ENCODE data around the gene P3H1. TPM values are rescaled to one million over a fixed set of nuclear protein-coding genes. Genes with fewer than 3 reads are reported as not detected.
"Not testable (repeated sequence)": the region's sequence is repeated elsewhere in the genome, so short reads cannot be mapped to it uniquely, and the experiment has no call there.

The P3H1 gene
- total and polyA plus RNA-seq, 2 experiments from 2014 or later = 51.1 to 75.1 TPM

DNA sequence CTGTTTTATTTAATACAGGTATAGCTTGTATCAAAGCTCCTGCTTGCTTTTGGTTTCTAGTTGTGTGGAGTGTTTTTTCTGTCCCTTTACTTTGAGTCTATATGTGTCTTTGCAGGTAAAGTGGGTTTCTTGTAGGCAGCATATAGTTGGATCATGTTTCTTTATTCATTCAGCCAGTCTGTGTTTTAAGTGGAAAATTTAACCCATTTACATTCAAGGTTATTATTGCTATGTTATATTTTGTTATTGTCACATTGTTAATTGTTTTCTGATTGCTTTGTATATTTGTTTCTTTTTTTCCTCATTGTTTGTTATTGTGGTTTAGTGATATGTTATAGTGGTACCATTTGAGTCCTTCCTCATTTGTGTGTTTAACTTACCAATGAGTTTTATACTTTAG is 53.5 kb downstream of the P3H1 start:
- no peaks in the 10 kb centered on the region for H3K27me3 ChIP-seq (ENCODE audit: insufficient read depth)
- Mint-ChIP-seq H3K4me1 (no peaks in the 10 kb centered on the region), H3K27ac (no peak overlapping the region), H3K27me3 (ENCODE audit: insufficient read depth, low read depth, poor library complexity) (peaks cover 2% of the 10 kb centered on the region), H3K4me3 (no peak overlapping the region), H3K9me3 (no peaks in the 10 kb centered on the region), H3K36me3 (ENCODE audit: low read depth) (peaks cover 36% of the 10 kb centered on the region)
- no peak overlapping the region for H3K4me2 ChIP-seq
- peaks cover 25% of the 10 kb centered on the region for H4K20me1 ChIP-seq (replicated peaks; ENCODE audit: insufficient read depth)
- peaks cover 5% of the 10 kb centered on the region; the same call in 1 of the 2 replicates for H3K36me3 ChIP-seq (ENCODE audit: insufficient read depth)
- H3F3A ChIP-seq (replicated peaks; ENCODE audit: low read depth) = 0 out of 2 replicates have a peak, but pooled peaks cover 9% of the 10 kb centered on the region
- H3K4me3 ChIP-seq = no peak overlapping the region
- H3K79me2 ChIP-seq (replicated peaks; ENCODE audit: insufficient read depth) = peaks cover 56% of the 10 kb centered on the region
- no peak for TF ChIP-seq EZH2 (IDR thresholded peaks at IDR 0.05; ENCODE audit: low read depth, unreplicated experiment)
- TF ChIP-seq EZH2phosphoT487 (IDR thresholded peaks at IDR 0.05; ENCODE audit: unreplicated experiment) = no peak
- TF ChIP-seq STAT1 (IDR thresholded peaks at IDR 0.05; ENCODE audit: unreplicated experiment) = no peak
- TF ChIP-seq JUNB (IDR thresholded peaks at IDR 0.05; ENCODE audit: unreplicated experiment) = no peak
- H2AFZ ChIP-seq = no peak overlapping the region
- ATAC-seq (no peak), DNase-seq (ENCODE audit: low spot score) (no peak)
- no peaks in the 10 kb centered on the region for H3K9me2 ChIP-seq (ENCODE audit: insufficient read depth)
- no peaks in the 10 kb centered on the region for H3K4me1 ChIP-seq (ENCODE audit: insufficient read depth)
- H3K27ac ChIP-seq (ENCODE audit: low read depth) = no peak overlapping the region

DNA sequence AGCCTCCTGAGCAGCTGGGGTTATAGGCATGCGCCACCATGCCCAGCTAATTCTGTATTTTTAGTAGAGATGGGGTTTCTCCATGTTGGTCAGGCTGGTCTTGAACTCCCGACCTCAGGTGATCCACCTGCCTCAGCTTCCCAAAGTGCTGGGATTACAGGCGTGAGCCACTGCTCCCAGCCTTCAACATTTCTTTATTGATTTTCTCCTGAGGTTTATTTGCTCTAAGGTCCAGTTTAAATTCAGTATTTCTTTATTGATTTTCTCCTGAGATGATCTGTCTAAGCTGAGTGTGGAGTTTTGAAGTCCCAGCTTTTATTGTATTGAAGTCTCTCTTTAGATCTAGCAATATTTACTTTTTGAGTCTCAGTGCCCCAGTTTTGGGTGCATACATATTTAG is 54.0 kb downstream of the P3H1 start:
- not testable (repeated sequence) for H3K36me3 ChIP-seq (ENCODE audit: insufficient read depth); H3K4me3 Mint-ChIP-seq; H3K27ac ChIP-seq (ENCODE audit: low read depth); H3K27ac Mint-ChIP-seq; DNase-seq (ENCODE audit: low spot score); H3K4me1 Mint-ChIP-seq; H3K4me2 ChIP-seq; H3K9me3 Mint-ChIP-seq; H3K27me3 ChIP-seq (ENCODE audit: insufficient read depth); ATAC-seq; H3F3A ChIP-seq (replicated peaks; ENCODE audit: low read depth); H3K27me3 Mint-ChIP-seq (ENCODE audit: insufficient read depth, low read depth, poor library complexity); H2AFZ ChIP-seq; H3K9me2 ChIP-seq (ENCODE audit: insufficient read depth); H3K4me1 ChIP-seq (ENCODE audit: insufficient read depth); H3K4me3 ChIP-seq
- Histone ChIP-seq H4K20me1 (replicated peaks; ENCODE audit: insufficient read depth) (peaks cover 25% of the 10 kb centered on the region), H3K79me2 (replicated peaks; ENCODE audit: insufficient read depth) (peaks cover 59% of the 10 kb centered on the region)
- peaks cover 41% of the 10 kb centered on the region for H3K36me3 Mint-ChIP-seq (ENCODE audit: low read depth)

GRCh38 chr1:42703888-42704464 is 62.9 kb downstream of the P3H1 start:
- ATAC-seq (no peak; the same call in 2 of the 3 replicates), DNase-seq (ENCODE audit: low spot score) (no peak)
- no peak overlapping the region for H3K4me2 ChIP-seq
- H4K20me1 ChIP-seq (replicated peaks; ENCODE audit: insufficient read depth) = peaks cover 56% of the 10 kb centered on the region
- peaks cover 94% of the 10 kb centered on the region for H3K79me2 ChIP-seq (replicated peaks; ENCODE audit: insufficient read depth)
- no peaks in the 10 kb centered on the region for H3K27me3 ChIP-seq (ENCODE audit: insufficient read depth)
- H3K9me2 ChIP-seq (ENCODE audit: insufficient read depth) = no peaks in the 10 kb centered on the region
- Mint-ChIP-seq H3K4me1 (no peaks in the 10 kb centered on the region), H3K27me3 (ENCODE audit: insufficient read depth, low read depth, poor library complexity) (peaks cover 7% of the 10 kb centered on the region), H3K4me3 (no peak overlapping the region), H3K36me3 (ENCODE audit: low read depth) (peaks cover 93% of the 10 kb centered on the region), H3K9me3 (peaks cover 3% of the 10 kb centered on the region; the same call in 1 of the 3 replicates), H3K27ac (no peak overlapping the region)
- H3K27ac ChIP-seq (ENCODE audit: low read depth) = peak overlapping the region; percentile 56
- TF ChIP-seq NANOG (IDR thresholded peaks at IDR 0.05; ENCODE audit: borderline replicate concordance) (no peak), CREB1 (CRISPR knock-in tag; IDR thresholded peaks at IDR 0.05; ENCODE audit: low read depth) (no peak), ZNF331 (CRISPR knock-in tag; IDR thresholded peaks at IDR 0.05; ENCODE audit: low read depth) (no peak), POLR2AphosphoS5 (IDR thresholded peaks at IDR 0.05; ENCODE audit: low read depth) (0 out of 2 replicates have a peak, but pooled peaks have one; percentile 22), ZNF114 (CRISPR knock-in tag; IDR thresholded peaks at IDR 0.05) (no peak), JUNB (IDR thresholded peaks at IDR 0.05; ENCODE audit: unreplicated experiment) (no peak), EZH2 (IDR thresholded peaks at IDR 0.05; ENCODE audit: low read depth, unreplicated experiment) (no peak)
- no peaks in the 10 kb centered on the region for H3K4me1 ChIP-seq (ENCODE audit: insufficient read depth)
- no peak overlapping the region for H2AFZ ChIP-seq
- H3K36me3 ChIP-seq (ENCODE audit: insufficient read depth) = peaks cover 59% of the 10 kb centered on the region
- no peak overlapping the region for H3K4me3 ChIP-seq
- H3F3A ChIP-seq (replicated peaks; ENCODE audit: low read depth) = peaks cover 21% of the 10 kb centered on the region
